ENCODE measurements around the gene FOXP1.

FOXP1 gene

DNA sequence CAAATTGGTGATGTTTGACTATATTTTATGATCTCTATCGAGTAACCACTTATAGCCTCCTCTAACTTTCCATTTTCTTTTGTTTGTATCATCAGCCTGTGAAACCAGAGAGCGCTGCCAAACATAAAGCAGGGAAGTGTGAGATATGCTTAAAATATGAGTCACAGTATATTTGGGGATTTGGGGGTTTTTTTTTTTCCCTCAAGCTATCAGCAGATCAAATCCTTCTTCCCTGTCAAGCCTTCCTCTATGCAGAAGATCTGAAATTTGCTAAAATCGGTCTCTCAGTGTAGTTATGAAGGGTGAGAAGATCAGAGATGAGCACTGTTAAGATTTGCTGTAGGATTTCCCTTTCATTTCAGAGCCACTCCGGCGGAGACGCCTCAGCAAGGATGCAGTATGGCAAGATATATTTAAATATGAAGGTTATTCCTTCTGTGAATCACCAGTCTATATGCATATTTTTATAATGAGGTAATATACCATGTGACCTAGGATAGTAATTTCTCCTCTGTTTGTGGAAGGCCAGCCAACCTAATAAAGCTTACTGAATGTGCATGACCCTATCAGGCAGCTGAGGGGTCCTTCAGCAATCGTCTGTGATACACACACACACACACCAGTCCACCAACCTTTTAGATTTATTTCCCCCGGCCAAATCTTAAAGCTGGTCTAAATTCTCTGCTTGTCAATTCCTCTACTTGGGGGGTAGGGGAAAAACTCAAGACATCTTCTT is 474.1 kb downstream of the FOXP1 start:
- no peak for DNase-seq

DNA sequence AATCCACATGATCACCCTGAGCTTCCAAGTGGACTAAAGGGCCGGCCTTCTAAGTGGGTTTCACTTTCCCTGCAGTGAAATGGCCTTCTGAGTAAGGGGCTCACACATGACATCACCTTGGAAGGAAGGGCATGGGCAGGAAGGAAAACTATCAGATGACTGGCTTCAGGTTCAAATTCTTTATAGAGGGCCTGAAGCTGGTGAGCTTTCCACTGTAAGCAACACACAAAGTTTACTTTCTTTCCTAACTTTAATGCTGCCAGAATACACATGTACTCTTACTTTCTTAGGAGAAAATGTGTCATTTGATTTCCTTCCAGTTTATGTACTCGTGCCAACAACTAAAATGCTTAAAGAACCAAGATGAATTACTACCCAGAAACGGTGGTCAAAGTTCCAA is 475.6 kb downstream of the FOXP1 start:
- DNase-seq: no peak

DNA sequence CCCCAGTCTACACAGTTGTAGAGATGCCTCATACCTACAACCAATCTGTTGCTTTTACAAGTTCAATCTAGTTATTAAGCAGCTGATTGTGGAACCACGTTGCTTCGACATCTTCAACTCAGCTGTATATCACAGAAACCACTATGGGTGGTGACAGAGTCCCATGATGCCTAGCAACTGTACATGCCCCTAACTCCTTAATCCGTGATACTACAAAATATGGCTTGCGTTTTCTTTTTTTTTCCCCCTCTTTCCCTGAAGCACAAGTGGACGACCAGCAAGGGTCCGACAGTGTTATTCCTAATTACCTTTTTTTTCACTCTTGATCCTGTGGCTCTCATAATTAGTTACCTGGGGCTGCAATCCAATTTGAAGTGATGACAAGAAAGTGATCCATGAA is 478.6 kb downstream of the FOXP1 start:
- no peak for DNase-seq

DNA sequence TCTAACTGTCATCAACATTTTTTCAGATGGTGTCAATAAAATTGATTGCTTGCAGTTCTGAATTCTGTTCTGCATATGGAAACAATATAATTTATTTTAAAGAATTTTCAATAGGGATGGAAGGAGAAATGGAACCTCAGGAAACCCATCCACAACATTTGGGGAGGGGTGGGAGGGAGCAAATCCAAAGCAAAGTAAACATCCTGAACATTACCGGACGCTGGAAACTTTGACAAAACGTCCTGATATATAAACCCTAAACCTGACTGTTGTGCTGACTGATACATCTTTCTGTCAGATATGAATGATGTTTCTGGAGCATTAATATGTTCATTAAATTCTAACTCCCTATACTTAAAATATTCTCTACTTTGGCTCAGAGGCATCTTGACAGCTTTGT is 479.0 kb downstream of the FOXP1 start:
- no peak for DNase-seq

DNA sequence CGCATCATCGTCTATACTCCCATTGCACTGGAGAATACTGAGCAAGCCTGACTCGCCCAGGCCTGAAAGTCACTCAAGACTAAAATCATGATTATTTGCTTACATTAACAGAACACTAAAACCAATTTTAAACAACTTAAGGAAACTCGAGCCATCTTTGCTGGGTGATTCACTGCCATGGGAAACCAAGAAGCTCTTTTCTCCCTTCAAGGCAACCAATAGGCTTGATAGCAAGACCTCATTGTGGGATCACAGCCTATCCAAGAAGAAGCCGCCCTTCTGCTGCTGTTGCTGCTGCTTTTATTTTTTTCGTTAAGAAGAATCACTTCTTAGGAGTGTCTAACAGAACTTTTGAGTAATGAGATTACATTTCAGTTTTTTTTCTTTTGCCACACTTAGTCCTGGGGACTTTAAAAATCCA is 479.4 kb downstream of the FOXP1 start:
- DNase-seq: no peak

DNA sequence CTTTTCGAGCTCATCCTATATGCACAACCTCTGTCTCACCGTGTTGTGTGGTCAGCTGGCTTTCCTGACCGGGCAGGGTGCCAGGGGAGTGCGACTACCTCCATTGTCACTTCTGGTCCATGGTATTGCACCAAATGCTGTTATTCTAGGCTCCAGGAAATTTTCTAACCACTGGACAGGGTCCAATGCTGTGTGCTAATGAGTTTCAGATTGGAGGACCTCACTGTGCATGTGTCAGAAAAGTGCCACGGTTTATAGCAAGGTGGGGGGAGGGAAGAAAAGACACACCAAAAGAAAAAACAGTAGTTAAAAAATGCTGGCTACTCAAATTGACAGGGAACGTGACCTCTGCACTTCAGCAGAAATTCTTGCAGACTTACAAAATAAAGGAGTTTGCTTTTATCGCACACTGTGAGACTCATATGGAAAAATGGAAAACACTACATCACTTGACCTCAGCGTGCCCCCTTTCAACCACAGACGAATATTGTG is 480.1 kb downstream of the FOXP1 start:
- peak; percentile 63 for DNase-seq

DNA sequence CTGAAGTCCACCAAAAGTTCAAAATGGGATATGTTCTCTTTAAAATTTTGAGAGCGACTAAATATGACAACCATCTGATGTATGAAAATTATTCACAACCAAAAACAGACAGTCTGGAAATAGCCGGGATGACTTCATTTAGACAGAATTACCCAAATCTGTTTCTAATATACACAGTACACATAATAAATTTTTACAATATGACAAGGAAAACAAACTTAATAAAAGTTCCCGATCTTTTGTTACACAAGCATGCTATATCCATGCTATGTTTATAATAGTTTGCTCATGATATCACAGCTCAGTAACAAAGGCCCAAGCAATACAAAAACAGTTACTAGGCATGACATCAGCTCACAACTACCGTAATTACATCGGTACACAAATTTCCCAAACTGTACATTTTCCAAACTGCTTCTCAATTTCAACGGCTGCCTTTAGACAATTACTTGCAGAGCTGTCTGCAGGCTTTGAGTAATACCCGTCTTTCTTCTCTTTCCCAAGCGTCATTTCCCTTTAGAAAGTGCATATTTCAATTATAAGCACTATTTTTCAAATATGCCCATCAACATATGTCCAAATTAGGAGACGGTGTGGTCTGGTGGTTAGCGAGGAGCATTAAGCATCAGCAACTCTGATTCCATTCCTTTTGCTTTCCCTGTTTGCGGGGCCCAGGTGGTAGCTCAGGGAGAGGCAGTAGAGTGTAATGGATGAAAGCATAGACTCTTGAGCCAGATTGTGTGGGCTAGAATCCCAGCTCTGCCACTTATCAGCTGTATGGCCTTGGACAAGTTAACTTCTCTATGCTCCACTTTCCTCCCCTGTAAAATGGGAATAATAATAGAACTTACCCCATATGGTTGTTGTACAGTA is 481.2 kb downstream of the FOXP1 start:
- no peak for DNase-seq

DNA sequence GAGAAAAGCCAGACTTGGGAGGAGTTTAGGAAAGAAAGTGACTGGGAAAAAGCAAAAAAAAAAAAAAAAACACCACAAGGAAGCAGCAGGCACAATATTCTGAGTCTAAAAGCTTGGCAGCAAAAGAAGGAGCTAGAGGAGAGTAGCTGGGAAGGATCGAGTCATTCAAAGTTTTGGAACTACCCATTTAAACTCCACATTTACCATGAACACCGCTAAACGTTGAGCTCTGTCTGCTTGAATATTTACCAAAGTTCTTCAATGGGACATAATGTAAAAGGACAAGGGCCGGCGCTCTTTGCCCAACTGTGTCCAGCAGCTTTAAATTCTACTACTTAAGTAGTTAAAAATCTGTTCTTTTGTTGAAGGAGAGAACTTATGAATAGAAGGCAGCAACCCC is 481.9 kb downstream of the FOXP1 start:
- DNase-seq: no peak

DNA sequence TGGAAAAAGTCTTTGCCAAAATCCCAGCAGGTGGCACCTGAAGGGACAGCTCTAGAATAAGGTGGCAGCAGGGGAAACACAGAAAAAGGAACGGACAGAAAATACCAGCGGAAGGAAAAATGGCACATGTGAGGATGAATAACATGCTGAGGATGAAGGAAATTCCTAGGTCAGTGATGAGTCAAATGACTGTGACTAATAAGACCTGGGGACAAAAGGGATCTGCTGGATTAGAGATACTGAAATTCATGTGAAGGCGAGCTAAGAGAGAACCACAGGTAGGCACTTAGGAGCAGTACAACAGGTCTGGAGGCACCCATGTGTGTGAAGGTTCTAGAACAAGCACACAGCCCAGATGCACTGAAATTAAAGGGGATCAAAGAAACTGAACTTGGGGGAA is 482.5 kb downstream of the FOXP1 start:
- no peak for DNase-seq

DNA sequence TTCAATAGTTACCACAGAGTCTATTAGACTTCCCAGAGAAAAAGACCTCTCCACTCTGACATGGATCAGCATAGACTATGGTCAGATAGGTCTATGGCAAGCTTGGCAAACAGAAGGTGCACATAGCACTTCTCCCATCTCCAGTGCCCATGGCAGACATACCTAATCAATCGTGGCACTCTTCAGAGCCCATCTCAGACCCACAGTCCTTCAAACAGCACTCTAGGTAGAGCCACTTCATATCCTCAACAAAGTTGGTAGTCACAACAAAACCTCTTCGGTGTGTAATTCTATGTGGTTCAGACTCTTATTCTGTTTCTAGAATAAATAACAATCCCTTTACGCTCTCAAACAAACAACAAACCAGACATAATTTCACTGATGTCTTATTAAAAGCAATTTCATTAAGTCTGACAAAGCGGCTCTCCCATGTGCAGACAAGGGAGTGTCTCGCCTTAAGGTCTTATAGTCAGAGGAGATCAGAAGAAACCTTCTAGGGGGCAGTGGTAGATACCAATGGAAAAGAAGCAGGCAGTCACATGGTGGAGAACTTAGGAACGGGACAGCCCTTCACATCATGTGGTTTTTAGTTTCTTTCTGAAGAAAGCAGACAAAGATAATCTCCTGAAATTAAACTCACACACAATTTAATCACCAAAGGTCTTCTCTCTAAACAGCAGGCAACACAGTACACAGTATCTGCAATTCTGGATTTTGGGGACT is 483.4 kb downstream of the FOXP1 start:
- DNase-seq: no peak

DNA sequence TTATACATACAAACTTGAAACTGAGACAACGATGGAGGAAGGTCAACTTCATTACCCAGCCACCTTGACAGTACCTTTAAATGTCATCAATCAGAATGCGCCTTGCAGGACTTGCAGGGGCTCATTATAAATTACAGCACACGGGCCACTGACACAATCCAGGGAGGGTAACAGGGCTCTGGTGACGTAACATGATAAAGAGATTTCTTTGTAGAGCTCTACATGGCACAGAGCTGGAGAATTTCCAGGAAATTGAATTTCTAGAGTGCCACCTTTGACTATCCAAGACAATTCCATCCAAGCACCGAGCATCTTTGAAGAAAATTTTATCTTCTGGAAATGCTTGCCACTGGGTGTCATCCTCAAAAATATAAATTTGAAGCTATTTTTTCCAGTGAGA is 486.0 kb downstream of the FOXP1 start:
- no peak for DNase-seq

DNA sequence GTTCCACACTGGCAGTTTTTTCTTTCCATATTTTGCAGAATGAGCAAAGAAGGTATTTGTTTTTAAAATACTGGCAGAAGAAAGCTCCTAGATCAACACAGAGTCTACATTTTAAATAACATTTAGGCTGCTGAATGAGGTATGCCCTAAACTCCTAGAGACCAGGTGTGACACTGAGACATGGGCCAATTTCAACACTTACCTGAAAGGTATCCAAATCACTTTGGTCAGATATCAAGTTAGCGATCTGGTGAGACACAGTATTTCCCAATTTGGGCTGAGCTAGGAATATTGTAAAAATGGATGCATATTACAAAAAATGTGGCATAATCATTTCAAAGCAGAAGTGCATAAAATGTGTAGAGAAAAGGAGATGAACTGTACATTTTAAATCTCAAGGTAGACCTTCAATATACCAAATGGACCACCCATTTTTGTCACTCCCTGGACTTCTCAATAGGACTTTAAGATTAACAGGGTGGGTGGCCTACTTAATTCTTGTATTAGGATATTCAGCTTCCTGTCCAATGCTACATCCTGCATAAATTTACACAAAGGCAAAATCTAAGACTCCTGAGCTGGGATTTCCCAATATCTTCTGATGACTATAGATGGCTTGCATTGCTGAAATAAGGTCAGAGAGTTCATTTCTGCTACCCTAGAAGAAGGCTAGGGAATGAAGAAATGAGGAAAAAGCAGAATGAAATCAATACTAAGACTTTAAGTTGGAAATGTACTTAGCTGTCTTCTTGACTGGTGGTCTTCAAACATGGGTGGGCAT is 487.8 kb downstream of the FOXP1 start:
- no peak for DNase-seq

DNA sequence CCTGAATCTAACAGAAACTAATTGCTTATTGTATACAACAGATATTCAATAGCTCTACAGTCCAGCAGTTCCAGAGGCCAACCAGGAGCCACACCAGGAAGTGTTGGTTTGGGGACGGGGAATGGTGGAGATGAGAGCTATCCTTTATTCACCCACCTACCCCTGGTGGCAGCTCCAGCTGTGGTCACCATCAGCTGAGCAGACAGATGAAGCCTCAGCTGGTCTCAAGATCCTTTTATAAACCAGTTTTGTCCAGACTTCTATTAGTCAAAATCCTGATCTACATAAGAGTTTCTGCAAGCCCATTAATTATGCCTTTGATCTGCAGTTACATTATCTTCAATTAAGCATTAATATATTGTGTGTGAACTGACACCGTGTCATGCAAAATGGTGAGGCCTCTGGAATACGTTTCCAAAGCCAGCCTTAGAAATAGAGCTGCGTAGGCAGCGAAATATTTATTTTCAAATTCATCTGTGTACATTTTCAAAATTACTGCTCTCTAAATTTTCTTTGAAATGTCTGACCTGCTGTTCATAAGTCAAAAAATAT is 488.8 kb downstream of the FOXP1 start:
- DNase-seq: no peak

DNA sequence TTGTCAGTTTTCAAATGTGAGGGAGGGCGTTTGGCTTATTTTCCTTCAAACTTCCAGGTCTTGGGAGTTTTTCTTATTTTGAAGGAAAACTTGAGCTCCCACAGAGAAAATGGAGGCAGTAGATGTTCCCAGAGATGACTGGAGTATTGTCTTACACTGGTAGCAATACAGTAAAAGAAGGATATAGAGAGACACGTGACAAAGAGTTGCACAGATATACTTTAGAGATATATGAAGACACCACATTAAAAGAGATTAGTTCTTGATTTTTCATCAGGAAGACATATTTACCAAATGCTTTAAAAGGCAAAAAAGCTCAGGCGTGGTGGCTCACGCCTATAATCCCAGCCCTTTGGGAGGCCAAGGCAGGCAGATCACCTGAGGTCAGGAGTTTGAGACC is 490.9 kb downstream of the FOXP1 start:
- DNase-seq: no peak

DNA sequence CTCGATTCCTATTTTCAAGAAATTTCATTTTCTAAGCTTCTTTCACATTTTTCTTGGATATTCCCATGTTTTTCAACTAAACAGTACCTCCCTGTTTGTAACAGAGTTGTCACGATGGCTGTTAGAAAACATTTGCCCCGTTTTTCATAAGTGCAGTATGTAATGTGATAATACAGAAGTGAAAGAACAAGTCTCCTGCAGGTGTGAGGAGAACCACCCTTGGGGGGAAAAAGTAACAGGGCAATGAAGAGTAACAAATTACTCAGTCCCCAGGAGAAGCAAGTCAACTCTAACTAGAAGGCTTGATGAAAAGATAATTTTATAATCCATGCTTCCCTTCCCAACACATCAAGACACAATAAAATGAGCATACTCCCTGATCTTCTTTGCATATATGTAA is 493.3 kb downstream of the FOXP1 start:
- no peak for DNase-seq

DNA sequence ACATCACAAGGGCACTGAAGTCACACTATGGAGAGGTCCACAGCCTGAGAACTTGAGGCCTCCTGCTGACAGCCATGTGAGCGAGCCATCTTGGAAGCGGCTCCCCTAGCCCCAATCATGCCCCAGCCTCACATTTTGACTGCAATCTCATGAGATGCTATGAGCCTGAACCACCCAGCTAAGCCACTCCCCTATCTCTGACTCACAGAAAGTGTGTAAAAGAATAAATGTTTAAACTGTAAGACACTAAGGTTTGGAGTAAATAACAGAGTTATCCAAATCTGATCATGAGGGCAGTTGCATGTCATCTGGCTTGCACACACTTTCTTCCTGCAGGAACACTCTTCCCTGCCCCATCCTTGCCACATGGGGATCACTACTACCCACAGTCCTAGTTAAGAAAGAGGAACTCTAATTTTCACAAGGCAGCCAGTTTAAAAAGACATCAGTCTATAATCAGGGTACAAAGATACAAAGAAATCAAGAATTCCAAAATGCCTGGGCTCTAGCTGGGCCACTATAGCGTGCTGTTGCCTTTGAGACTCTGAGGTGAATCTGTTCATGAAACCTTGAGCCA is 494.2 kb downstream of the FOXP1 start:
- DNase-seq: no peak

DNA sequence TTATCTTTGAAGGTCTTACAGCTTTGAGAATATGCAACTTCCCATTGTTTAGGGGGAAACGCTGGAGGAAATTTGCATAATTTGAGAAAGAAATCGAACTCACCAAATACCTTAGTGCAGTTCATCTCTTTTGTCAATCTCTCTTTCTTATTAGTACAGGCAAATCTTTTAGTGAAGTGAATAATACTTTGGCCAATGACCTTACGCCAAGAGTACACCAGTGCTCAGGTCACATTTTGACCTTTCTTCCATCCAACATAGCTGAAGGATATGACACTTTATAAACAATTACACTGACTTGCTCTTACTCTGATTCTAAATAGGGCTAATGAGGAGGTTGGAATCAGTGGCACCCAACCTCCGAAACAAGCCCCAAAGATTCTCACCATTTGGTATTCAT is 494.8 kb downstream of the FOXP1 start:
- DNase-seq: no peak

DNA sequence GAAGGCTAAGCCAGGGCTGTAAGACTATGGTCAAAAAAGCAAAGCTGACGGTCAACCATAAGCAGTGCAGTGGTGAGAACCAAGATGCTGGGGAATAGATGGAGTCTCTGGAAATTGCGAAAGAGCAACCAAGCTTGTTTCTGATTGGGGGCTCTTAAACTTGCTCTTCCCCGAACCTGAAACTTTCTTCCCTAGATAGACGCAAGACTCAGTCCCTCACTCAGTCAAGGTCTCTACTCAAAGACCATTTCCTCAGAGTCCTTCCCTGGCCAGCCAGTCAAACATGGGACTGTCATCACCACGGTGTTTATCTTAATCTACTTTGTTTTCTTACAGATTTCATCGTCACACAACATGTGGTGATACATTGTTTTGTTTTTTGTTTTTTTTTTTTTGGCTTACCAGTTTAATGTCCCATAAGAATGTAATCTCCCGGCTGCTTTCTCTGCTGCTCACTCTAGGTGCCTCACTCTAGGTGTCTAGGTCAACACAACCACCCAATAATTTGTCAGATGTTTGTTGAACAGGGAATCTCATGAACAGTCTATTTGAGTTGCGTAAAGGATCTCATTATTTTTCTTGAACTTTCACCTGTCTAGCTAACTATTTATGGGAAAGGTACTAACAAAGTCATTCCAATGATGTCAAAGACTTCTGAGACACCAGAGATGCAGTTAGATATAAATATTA is 495.4 kb downstream of the FOXP1 start:
- no peak for DNase-seq

DNA sequence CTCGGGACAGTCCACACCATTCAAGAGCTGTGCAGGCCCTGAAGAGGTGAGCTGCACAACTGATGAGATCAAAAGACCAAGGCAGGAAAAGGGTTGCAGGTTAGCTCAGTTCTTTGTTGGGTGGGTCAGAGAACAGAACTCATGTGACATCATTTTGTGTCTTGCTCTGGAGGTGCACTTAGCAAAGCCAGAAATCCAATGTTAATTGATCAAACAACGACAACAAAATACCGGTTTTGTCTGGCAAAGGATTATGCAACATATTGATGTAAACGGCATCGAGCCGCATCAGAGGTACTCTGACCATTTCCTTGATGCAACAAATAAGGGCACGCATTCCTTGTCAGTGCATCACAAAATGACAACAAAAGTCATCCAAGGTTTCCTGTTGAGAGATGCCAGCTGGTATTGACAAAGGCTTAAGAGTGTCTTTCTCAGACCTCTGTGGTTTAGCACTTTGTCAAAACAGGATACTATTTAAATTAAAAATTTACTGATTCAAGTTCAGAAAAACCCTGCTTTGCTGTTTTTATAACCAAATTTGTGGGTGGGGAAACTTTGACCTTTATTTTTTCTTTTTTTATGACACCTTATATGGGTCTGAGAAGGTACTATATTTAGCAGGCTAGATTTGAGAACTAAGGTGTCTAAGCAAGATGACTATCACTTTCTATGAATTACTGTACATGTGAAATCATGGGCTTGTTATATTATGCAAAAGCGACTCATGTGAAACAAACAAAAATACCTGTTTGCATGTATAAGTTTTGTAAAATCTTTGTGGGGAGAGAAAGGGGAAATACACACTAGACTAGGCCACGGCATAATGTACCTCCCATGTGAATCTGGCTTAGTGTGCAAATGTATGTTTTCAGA is 496.1 kb downstream of the FOXP1 start:
- DNase-seq: no peak

DNA sequence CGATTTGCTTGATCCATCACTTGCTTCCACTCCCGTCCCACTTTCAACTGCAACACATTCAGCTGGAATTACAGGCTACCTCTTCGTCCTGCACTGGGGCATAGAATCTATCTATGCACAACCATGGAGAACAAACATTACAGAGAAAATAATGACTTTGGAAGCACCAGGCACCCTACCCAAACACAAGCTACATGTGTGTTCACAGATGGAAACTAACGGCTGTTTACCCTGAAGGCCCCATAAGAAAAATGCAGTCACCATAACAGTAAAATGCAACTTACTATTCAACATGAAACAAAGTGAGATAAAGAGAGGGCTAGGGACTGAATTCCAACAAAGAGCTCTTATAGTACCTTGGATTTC is 496.8 kb downstream of the FOXP1 start:
- no peak for DNase-seq

All from NCI-H1105 treated with DMSO at 0.1 percent for 48 hours (cell line).